Neuron (in vitro differentiated cells): ENCODE measurements around the gene DPP7.

Source experiments
- H2AFZ ChIP-seq: one replicate; pipeline ENCODE4 v1.6.1; 2013; ENCODE audit warnings: low read depth, mild to moderate bottlenecking, inconsistent platforms, low read length, moderate library complexity
- H3K27me3 ChIP-seq: one replicate; pipeline ENCODE4 v1.6.1; 2013; ENCODE audit warnings: low read length; ENCODE audit not compliant: insufficient read depth
- H3K36me3 ChIP-seq: one replicate; pipeline ENCODE4 v1.6.1; 2013; ENCODE audit warnings: low read length; ENCODE audit not compliant: insufficient read depth
- H3K4me1 ChIP-seq: one replicate; pipeline ENCODE4 v1.6.1; 2013; ENCODE audit warnings: low read length; ENCODE audit not compliant: insufficient read depth
- H3K4me3 ChIP-seq: 2 replicates; pipeline ENCODE4 v1.5.1; 2013; ENCODE audit warnings: mild to moderate bottlenecking, low read length, moderate library complexity
- H3K9me3 ChIP-seq: one replicate; pipeline ENCODE4 v1.6.1; 2013; ENCODE audit warnings: low read length

Gene DPP7

GRCh38 chr9:137114613-137115393 is at the start of gene DPP7:
Gene DPP7 (minus strand): TSS chr9:137114733. CDS start chr9:137114713, 20 bp downstream.
- no peak within 1 kb of the TSS for H3K4me3 ChIP-seq
- H3K36me3 ChIP-seq: peaks cover 3% of the 10 kb centered on the region

GRCh38 chr9:137163805-137164204 is 49.3 kb upstream of the DPP7 start:
- peaks cover 83% of the 10 kb centered on the region for H3K27me3 ChIP-seq
- no peak overlapping the region for H2AFZ ChIP-seq
- no peaks in the 10 kb centered on the region for H3K9me3 ChIP-seq
- no peaks in the 10 kb centered on the region for H3K36me3 ChIP-seq
- no peak overlapping the region for H3K4me3 ChIP-seq
- peaks cover 34% of the 10 kb centered on the region for H3K4me1 ChIP-seq

More at GRCh38 chr9:137114613-137115393, at the start of gene DPP7:
- Histone ChIP-seq H3K4me1 (peaks cover 16% of the 10 kb centered on the region), H3K9me3 (no peaks in the 10 kb centered on the region), H2AFZ (no peak within 1 kb of the TSS), H3K27me3 (no peaks in the 10 kb centered on the region)

GRCh38 chr9:137163365-137163715 is 48.8 kb upstream of the DPP7 start:
- H2AFZ ChIP-seq: no peak overlapping the region
- H3K36me3 ChIP-seq: no peaks in the 10 kb centered on the region
- peaks cover 33% of the 10 kb centered on the region for H3K4me1 ChIP-seq
- peak overlapping the region; percentile 34 for H3K4me3 ChIP-seq
- peaks cover 85% of the 10 kb centered on the region for H3K27me3 ChIP-seq
- no peaks in the 10 kb centered on the region for H3K9me3 ChIP-seq

- Histone ChIP-seq H3K9me3 (no peaks in the 10 kb centered on the region), H3K36me3 (no peaks in the 10 kb centered on the region), H3K4me3 (peak overlapping the region; percentile 34), H3K4me1 (peaks cover 28% of the 10 kb centered on the region), H2AFZ (no peak overlapping the region), H3K27me3 (peaks cover 88% of the 10 kb centered on the region)
These were observed 48.2 kb upstream of the DPP7 start for GRCh38 chr9:137162505-137163364.

GRCh38 chr9:137161558-137162486 is 47.3 kb upstream of the DPP7 start:
- peaks cover 21% of the 10 kb centered on the region for H3K4me1 ChIP-seq
- H3K36me3 ChIP-seq: no peaks in the 10 kb centered on the region
- no peak overlapping the region for H2AFZ ChIP-seq
- H3K27me3 ChIP-seq: peaks cover 88% of the 10 kb centered on the region
- H3K4me3 ChIP-seq: no peak overlapping the region
- no peaks in the 10 kb centered on the region for H3K9me3 ChIP-seq

GRCh38 chr9:137160716-137161557 is 46.4 kb upstream of the DPP7 start:
- Histone ChIP-seq H2AFZ (no peak overlapping the region), H3K9me3 (no peaks in the 10 kb centered on the region), H3K27me3 (peaks cover 88% of the 10 kb centered on the region), H3K36me3 (no peaks in the 10 kb centered on the region), H3K4me1 (peaks cover 17% of the 10 kb centered on the region), H3K4me3 (no peak overlapping the region)

GRCh38 chr9:137160054-137160425 is 45.5 kb upstream of the DPP7 start:
- Histone ChIP-seq H3K27me3 (peaks cover 88% of the 10 kb centered on the region), H3K4me1 (peaks cover 17% of the 10 kb centered on the region), H3K36me3 (no peaks in the 10 kb centered on the region), H3K4me3 (no peak overlapping the region), H3K9me3 (no peaks in the 10 kb centered on the region), H2AFZ (no peak overlapping the region)

GRCh38 chr9:137159105-137160053 is 44.8 kb upstream of the DPP7 start:
- peaks cover 11% of the 10 kb centered on the region for H3K4me1 ChIP-seq
- H3K4me3 ChIP-seq: no peak overlapping the region
- peaks cover 86% of the 10 kb centered on the region for H3K27me3 ChIP-seq
- no peaks in the 10 kb centered on the region for H3K36me3 ChIP-seq
- H3K9me3 ChIP-seq: no peaks in the 10 kb centered on the region
- H2AFZ ChIP-seq: no peak overlapping the region

GRCh38 chr9:137158625-137159024 is 44.1 kb upstream of the DPP7 start:
- Histone ChIP-seq H3K4me1 (peaks cover 11% of the 10 kb centered on the region), H2AFZ (no peak overlapping the region), H3K9me3 (no peaks in the 10 kb centered on the region), H3K36me3 (no peaks in the 10 kb centered on the region), H3K27me3 (peaks cover 78% of the 10 kb centered on the region), H3K4me3 (no peak overlapping the region)

- Histone ChIP-seq H3K27me3 (peaks cover 71% of the 10 kb centered on the region), H3K9me3 (no peaks in the 10 kb centered on the region), H3K4me1 (peaks cover 11% of the 10 kb centered on the region), H3K36me3 (no peaks in the 10 kb centered on the region), H2AFZ (no peak overlapping the region), H3K4me3 (no peak overlapping the region)
These were observed 43.3 kb upstream of the DPP7 start for GRCh38 chr9:137157618-137158415.
